ENCODE data around the gene RSBN1L. TPM values are rescaled to one million over a fixed set of nuclear protein-coding genes. Genes with fewer than 3 reads are reported as not detected.
"Not testable (repeated sequence)": the region's sequence is repeated elsewhere in the genome, so short reads cannot be mapped to it uniquely, and the experiment has no call there.

Gene RSBN1L
- total RNA-seq, 1 donor from 2014 or later: 25.9 TPM

DNA sequence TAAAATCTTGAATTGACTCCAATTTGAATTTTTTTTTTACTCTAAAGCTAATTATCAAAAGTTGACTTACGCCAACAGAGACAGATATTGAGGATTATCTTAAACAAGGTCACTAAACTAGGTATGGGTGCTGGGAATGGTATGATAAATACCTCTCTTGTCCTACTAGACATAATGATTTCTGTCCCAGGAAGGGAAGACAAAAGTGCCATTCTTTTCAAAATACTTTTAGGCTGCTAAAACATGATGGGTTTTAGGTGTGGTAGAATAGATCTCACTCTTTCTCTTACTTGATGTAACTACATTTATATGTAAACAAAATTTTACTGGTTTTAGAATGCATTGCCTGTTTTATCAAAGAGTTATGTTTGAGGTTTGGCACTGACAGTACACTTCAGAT, 86.9 kb downstream of the RSBN1L start:
- TF ChIP-seq, protein P1, sequence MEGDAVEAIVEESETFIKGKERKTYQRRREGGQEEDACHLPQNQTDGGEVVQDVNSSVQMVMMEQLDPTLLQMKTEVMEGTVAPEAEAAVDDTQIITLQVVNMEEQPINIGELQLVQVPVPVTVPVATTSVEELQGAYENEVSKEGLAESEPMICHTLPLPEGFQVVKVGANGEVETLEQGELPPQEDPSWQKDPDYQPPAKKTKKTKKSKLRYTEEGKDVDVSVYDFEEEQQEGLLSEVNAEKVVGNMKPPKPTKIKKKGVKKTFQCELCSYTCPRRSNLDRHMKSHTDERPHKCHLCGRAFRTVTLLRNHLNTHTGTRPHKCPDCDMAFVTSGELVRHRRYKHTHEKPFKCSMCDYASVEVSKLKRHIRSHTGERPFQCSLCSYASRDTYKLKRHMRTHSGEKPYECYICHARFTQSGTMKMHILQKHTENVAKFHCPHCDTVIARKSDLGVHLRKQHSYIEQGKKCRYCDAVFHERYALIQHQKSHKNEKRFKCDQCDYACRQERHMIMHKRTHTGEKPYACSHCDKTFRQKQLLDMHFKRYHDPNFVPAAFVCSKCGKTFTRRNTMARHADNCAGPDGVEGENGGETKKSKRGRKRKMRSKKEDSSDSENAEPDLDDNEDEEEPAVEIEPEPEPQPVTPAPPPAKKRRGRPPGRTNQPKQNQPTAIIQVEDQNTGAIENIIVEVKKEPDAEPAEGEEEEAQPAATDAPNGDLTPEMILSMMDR (IDR thresholded peaks at IDR 0.05): no peak
- H3K27ac Mint-ChIP-seq: peak overlapping the region; percentile 18
- peaks cover 6% of the 10 kb centered on the region for H3K4me1 Mint-ChIP-seq
- no peaks in the 10 kb centered on the region for H3K27me3 Mint-ChIP-seq
- H3K9me3 Mint-ChIP-seq: no peaks in the 10 kb centered on the region
- peaks cover 43% of the 10 kb centered on the region for H3K36me3 Mint-ChIP-seq (ENCODE audit: low read depth)
- intact Hi-C loops (cut with micrococcal nuclease): no loop called here
- H3K4me3 Mint-ChIP-seq: no peak overlapping the region
- ATAC-seq (ENCODE audit: low read depth): no peak
- CTCF ChIA-PET: interaction anchor here (0.7 kb wide), 1 partner anchor 23 kb away, joined by 3 read pairs; no protein-coding TSS in a partner anchor
- DNase-seq: no peak
- POLR2A ChIA-PET: no interaction called here

- intact Hi-C loops (cut with micrococcal nuclease): no loop called here
- H3K36me3 Mint-ChIP-seq (ENCODE audit: low read depth): peaks cover 39% of the 10 kb centered on the region
- H3K27me3 Mint-ChIP-seq: no peaks in the 10 kb centered on the region
- H3K4me3 Mint-ChIP-seq: no peak overlapping the region
- POLR2A ChIA-PET: no interaction called here
- peak overlapping the region; percentile 18 for H3K27ac Mint-ChIP-seq
- TF ChIP-seq, protein P1 (IDR thresholded peaks at IDR 0.05): no peak
- CTCF ChIA-PET: interaction anchor here (0.7 kb wide), 1 partner anchor 24 kb away, joined by 3 read pairs; no protein-coding TSS in a partner anchor
- no peak for ATAC-seq (ENCODE audit: low read depth)
- H3K9me3 Mint-ChIP-seq: no peaks in the 10 kb centered on the region
- H3K4me1 Mint-ChIP-seq: peaks cover 7% of the 10 kb centered on the region
- no peak for DNase-seq
These were observed 87.3 kb downstream of the RSBN1L start for GRCh38 chr7:77783545-77783944.

DNA sequence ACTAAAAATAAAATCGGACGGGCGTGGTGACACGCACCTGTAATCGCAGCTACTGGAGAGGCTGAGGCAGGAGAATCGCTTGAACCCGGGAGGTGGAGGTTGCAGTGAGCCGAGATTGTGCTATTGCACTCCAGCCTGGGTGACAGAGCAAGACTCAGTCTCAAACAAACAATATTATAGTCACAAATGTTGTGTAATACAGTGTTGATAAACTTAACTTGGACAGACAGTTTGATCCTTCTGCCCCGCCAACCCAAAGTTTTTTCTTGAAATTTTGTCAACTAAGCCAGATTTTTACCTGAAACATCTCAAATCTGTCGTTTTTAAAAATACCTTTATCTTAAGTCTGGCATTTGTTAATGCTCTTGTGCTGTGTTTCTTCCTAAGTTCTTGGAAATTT, 88.2 kb downstream of the RSBN1L start:
- DNase-seq; H3K27me3 Mint-ChIP-seq; intact Hi-C loops (cut with micrococcal nuclease); H3K4me3 Mint-ChIP-seq; H3K27ac Mint-ChIP-seq; CTCF ChIA-PET; H3K9me3 Mint-ChIP-seq; ATAC-seq (ENCODE audit: low read depth); POLR2A ChIA-PET; H3K4me1 Mint-ChIP-seq: not testable (repeated sequence)
- H3K36me3 Mint-ChIP-seq (ENCODE audit: low read depth): peaks cover 35% of the 10 kb centered on the region

DNA sequence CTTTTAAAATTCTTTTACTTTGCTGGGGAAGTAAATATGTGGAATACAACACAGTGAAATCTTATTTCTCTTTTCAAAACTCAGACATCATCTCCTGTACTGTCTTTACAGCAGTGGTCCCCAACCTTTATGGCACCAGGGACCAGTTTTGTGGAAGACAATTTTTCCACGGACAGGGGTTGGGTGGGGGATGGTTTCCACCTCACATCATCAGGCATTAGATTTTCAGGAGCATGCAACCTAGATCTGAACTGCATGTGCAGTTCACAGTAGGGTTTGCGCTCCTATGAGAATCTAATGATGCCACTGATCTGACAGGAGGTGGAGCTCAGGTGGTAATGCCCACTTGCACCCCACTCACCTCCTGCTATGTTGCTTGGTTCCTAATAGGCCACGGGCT, 89.8 kb downstream of the RSBN1L start:
- CTCF ChIA-PET: no interaction called here
- H3K27ac Mint-ChIP-seq: no peak overlapping the region
- DNase-seq: no peak
- H3K36me3 Mint-ChIP-seq (ENCODE audit: low read depth): peaks cover 28% of the 10 kb centered on the region
- peaks cover 9% of the 10 kb centered on the region for H3K4me1 Mint-ChIP-seq
- no peak overlapping the region for H3K4me3 Mint-ChIP-seq
- TF ChIP-seq, protein P1 (IDR thresholded peaks at IDR 0.05): no peak
- no peak for ATAC-seq (ENCODE audit: low read depth)
- H3K27me3 Mint-ChIP-seq: no peaks in the 10 kb centered on the region
- POLR2A ChIA-PET: interaction anchor here (1.7 kb wide), 1 partner anchor 11 kb away, joined by 4 read pairs; no protein-coding TSS in a partner anchor
- no peaks in the 10 kb centered on the region for H3K9me3 Mint-ChIP-seq
- intact Hi-C loops (cut with micrococcal nuclease): no loop called here

- Mint-ChIP-seq H3K36me3 (ENCODE audit: low read depth) (peaks cover 29% of the 10 kb centered on the region), H3K4me1 (peaks cover 9% of the 10 kb centered on the region), H3K27ac (no peak overlapping the region), H3K4me3 (no peak overlapping the region), H3K27me3 (no peaks in the 10 kb centered on the region), H3K9me3 (no peaks in the 10 kb centered on the region)
- no peak for DNase-seq
- POLR2A ChIA-PET: no interaction called here
- TF ChIP-seq, protein P1 (IDR thresholded peaks at IDR 0.05): no peak
- intact Hi-C loops (cut with micrococcal nuclease): no loop called here
- no peak for ATAC-seq (ENCODE audit: low read depth)
- CTCF ChIA-PET: no interaction called here
These were observed 90.5 kb downstream of the RSBN1L start for GRCh38 chr7:77786741-77787140.

All from activated B cell treated with CpG ODN at 0.5 μM for 24 hours (primary cell).